GM21367 (cell line): Measurements from ENCODE around the gene TGFB1.
"Not testable (repeated sequence)": the region's sequence is repeated elsewhere in the genome, so short reads cannot be mapped to it uniquely, and the experiment has no call there.

Experiments
- ATAC-seq: cut with Tn5 transposase; IDR thresholded peaks from one replicate; pipeline ENCODE4 v1.9.1; 2021; ENCODE audit not compliant: unreplicated experiment

Gene TGFB1

DNA sequence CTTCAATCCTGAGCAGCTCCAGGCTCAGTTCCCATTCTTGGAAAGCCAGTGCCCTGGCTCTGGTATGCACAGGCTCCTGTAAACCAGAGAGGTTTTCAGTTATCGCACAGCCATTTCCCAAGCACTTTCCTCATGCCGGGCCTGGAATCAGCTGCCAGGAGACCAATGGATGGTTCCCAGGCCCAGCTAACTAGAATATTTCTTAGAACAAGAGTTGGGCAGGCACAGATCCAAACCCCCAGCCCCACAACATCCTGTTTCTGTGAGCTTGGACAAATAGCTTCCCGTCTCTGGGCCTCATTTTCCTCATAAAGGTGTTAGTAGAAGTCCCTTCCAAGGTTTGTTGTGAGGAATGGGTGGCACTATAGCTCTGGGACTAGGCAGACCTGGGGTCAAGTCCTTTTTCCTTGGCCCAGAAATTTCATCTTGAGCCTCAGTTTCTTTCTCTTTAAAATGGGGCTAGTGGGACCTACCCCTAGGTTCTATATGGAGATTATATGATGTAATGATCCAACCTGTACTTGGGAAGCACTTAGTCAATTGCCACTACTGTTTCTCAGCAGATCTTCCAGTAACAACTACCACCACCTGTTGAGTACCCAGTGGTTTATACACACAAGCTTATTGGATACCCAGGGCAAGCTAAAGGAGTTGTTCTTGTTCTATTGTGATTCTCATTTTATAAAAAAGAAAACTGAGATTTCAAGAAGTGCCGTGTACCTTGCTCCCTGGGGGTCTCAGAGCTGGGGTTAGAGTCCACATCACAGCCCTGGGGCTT, 48.8 kb downstream of the TGFB1 start:
- ATAC-seq: no peak

DNA sequence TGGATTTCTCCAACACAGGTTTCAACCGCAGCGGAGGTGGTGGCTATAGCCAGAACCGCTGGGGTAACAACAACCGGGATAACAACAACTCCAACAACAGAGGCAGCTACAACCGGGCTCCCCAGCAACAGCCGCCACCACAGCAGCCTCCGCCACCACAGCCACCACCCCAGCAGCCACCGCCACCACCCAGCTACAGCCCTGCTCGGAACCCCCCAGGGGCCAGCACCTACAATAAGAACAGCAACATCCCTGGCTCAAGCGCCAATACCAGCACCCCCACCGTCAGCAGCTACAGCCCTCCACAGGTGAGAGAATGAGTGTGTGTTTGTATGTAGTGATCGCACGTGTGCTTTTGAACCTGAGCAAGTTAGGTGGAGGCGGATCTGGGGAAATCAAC, 49.8 kb downstream of the TGFB1 start:
- no peak for ATAC-seq

DNA sequence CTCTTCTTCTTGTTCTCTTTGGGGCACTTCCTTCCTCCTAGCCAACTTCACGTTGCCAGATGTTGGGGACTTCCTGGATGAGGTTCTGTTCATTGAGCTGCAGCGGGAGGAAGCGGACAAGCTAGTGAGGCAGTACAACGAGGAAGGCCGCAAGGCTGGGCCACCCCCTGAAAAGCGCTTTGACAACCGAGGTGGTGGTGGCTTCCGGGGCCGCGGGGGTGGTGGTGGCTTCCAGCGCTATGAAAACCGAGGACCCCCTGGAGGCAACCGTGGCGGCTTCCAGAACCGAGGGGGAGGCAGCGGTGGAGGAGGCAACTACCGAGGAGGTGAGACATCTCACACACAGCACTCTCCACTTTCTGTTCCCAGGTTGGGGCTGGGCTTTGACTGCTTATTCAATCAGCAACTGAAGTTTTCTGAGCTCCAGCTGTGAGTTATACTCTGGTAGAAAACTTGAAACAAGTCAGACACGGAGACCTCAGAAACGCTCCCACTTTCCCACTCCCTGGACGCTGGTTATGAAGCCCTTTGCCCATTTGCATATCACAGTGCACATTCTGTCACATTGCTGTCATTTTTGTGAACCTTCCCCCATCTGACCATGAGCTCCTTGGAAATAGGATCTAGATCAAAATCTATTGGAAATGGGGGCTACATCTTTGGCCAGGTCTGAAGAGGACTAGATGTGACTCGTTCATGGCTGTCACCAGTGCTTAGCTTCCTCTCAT, 50.9 kb downstream of the TGFB1 start:
- ATAC-seq: no peak

DNA sequence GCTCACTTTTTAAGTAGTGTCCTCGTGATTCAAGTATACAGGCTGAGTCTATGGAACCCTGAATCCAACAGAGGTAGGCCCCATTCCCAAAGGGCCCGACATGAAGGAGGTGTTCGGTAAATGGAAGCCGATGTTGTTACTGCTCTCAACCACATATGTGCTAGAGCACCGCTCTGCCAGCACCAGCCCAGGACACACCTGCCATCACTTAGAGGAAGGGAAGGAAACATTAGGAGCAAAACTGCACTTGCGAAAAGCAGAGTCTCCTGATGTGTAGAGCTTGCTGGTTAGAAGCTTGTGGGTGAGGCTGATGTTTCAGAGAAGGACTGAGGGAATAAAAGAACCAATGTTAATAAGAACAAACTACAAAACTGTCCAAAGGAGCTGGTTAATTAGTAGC, 53.2 kb downstream of the TGFB1 start:
- no peak for ATAC-seq

DNA sequence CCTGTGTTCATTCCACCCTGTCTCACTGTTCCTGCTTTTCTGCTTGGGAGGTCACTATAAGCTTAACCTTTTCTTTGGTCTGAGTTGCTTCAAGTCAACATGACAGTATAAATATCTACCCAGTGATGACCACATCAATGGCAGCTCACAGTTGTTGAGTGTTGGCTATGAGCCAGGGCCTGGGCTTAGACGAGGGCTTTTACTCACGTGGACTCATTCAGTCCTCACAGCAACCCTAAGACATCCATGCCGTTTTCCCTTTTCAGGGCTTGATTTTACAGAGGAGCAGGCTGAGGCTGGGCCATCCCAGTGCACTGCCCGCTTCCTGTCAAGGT, 54.0 kb downstream of the TGFB1 start:
- no peak for ATAC-seq

DNA sequence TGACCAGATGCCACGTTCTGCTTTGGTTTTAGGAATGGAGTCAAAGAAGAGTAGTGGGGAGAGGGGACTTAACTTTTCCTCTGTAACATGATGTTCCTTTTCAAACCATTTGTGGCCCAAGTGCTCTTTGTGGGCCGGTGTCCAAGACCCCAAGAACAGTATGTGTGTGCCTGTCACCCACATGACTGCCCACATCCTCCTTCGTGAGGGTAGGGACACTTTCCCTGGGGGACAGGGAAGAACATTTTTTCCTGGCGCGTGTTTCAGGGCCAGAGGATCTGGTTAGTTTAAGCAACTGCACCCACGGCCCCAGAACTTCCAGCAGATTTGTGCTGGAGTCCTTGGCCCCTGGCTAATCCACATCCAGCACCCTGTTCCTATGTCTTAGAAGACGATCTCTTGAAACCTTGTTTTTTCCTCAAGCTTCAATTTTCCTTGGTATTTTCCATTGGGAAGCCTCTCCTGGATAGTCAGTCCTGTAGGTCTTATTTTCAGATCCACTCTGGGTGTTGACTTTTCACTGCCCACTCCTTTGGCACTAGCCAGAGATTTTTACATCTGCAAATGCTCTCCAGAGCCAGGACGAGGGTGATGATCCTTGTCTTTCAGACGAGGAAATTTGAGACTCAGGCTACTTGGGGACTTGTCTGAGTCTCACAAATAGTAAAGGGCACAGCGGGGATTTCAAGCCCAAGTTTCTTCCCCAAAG, 54.5 kb downstream of the TGFB1 start:
- no peak for ATAC-seq

DNA sequence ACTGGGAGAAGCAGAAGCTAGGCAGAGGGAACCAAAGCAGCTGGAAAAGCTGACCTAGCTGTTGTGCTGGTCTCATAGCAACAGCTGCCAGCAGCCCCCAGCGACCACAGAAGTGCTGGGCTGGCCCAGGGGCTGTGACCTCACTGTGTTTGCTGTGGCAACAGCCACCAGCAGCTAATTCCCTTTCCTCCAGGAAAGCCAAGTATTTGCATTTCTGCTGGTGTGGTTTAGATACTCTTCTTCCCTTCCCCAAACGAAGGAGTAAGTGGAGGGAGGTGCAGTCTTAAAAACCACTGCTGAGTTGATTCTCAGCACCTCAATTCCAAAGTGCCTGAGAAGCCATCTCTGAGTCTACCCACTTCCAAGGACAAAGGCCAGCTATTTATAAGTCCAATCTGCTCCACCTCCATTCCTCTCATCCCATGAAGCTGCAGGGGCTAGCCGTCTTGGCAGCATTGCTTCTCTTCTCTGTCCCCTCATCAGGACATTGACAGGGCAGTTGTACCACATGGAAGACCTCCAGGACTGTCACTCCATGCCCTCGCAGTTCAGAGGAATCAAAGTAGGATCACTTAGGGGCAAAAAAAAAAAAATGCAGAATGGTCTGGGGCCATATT, 55.3 kb downstream of the TGFB1 start:
- ATAC-seq: no peak

DNA sequence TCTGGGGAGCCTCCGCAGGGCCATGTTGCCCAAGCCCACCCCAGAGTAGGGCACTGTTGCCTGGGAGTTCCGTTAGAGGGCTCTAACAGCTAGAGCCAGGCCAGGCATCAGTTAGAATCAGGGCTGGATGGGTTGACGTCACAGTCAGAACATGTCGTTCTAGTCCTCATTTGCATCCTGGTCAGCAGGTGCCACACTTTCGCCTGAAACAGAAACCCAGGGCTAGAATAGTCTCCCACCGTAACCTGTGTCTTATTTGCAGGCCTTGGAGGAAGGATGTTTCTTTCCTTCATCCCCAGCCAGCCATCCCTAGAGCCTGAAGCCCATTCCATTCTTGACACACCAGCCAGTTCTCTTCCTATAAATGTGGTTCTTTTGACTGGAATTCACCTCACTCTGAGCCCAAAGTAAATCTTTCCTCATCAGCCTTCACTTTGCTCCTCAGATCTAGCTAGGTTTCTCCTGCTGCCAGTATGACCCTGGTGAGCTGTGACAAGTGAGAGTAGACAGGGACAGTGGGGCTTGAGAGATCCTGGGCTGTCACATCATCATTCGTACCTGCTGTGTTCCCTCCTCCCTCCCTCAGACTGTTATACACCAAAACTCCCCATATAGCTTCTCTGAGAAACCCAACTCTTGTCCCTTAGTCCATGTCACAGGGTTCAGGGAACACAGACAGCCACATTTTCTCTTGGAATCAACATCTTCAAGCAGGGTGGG, 55.9 kb downstream of the TGFB1 start:
- ATAC-seq: peak; percentile 63

DNA sequence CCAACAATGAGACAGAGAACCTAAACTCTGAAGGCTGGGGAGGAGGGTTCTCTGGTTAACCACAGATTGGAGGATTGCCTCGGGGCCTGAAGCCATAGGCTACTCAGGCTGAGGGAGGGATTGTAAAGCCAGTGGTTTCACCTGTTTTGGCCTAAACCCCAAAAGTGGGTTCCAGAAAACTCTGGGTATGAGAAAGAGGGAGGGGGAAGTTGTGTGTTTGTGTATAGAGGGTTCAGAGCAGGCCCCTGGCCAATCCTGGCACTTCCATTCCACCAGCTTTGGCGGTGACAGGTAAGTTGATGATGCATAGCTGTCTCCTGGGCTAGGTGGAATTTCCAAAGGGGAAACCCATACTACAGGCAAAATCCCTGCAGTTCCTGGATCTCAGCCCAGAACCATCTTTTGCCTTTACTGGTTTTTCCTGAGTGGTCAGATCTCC, 57.3 kb downstream of the TGFB1 start:
- ATAC-seq: no peak

DNA sequence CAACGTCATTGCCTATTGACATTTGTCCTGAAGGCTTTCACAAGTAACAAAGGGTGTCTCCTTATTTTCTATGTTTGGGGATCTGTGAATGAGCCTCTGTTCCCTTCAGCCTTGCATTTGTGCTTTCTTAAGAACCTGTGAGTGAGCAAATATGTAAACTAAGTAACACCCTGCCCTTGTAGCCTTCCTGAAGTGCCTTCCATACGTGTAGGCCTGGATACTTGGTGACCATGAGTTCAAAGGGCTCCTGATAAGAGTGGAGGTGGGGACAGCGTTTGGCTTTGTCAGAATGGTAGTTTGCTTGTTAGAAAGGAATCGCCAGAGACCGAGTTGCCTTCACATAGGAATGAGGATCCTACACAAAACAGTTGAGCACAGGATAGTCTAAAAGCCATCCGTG, 58.2 kb downstream of the TGFB1 start:
- ATAC-seq: no peak

DNA sequence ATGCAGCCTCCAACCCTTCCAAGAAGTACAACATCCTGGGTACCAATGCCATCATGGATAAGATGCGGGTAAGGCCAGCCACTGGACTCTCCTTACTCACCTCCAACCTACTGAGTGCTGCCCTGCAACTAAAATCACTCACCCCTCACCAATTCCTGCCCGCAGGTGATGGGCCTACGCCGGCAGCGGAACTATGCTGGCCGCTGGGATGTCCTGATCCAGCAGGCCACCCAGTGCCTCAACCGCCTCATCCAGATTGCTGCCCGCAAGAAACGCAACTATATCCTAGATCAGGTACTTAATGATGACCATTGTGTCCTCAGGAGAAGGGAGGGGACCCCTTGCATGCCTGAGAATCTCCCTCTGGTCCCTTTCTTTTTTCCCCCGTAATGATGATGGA, 59.3 kb downstream of the TGFB1 start:
- ATAC-seq: no peak

DNA sequence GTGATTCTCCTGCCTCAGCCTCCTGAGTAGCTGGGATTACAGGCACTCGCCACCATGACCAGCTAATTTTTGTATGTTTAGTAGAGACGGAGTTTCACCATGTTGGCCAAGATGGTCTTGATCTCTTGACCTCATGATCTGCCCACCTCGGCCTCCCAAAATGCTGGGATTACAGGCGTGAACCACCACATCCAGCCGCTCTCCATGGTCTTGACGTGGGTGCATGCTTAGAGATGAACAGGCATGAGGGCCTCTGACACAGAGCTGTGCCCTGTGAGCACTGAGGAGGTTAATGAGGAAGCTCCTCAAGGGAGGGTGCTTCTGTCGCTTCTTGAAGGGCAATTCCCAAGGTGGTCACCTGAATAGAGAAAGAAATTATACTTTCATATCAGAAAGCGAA, 63.9 kb downstream of the TGFB1 start:
- ATAC-seq: not testable (repeated sequence)

DNA sequence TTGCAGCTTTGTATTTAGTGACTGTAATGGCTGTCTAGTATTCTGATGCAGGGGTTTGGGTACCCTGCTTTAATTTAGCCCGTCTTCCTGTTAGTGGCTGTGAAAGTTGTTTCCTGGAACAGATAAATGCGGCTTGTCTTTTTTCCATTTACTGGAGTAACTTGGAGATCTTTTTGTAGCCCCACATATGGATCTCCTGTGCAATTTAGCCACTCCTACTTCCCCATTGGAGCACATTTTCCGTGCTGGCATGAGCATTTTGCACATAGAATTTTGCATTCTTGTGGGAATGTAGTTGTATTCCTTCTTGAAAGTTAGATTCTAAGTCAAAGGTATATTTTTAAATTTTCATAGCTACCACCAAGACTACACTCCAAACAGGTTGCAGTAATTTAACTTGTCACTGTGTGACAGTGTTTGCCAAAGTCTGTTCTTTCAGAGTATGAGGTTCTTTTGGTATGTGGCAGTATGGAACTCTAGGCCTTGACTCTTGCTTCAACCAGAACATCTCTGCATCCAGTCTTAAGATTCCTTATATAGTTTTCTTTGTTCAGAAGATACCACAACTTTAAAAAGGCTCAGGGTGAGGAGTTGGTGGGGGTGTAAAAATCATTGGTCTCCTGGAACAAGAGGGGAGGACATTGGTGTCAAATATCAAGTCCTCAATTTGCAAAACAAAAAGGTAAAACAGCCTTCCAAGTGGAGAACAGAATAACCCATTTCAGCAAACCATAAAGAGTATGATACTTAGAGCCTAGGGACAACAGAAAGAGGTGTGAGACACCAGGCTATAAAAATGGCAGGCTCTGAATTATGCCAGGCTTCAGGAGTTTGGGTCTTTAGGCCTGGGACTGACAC, 64.8 kb downstream of the TGFB1 start:
- no peak for ATAC-seq
